Muscle of back (tissue), 11 donors: ENCODE data around the gene INTS15. TPM values are rescaled to one million over a fixed set of nuclear protein-coding genes. Genes with fewer than 3 reads are reported as not detected.
A peak's percentile ranks its signal among the peaks of the same experiment; 100 is the strongest.
"Not testable (repeated sequence)": the region's sequence is repeated elsewhere in the genome, so short reads cannot be mapped to it uniquely, and the experiment has no call there.

Source experiments
- DNase-seq, 3 donors: peaks; one replicate each; pipeline versions ENCODE4 v3.0.0 to v3.0.0-alpha.2; 2013
- polyA plus RNA-seq, 10 donors: library from polyadenylated mRNA; unstranded; fragments of 120-200 nt; gene quantifications; one replicate each; pipeline ENCODE4 v1.2.1, GENCODE V29; 2013; ENCODE audit not compliant: insufficient read length in 10 of 10

INTS15 gene
- polyA plus RNA-seq, 10 donors, result 16.9 to 27.9 (median 21.1) TPM

- no peak for DNase-seq
These were observed 13.6 kb upstream of the INTS15 start for GRCh38 chr7:6576024-6576866.

GRCh38 chr7:6576867-6577368, 12.9 kb upstream of the INTS15 start:
- peak in 1 of 3 donors; percentile 33 for DNase-seq

GRCh38 chr7:6577369-6578113, 12.3 kb upstream of the INTS15 start, which contains the start of gene ZDHHC4:
ZDHHC4 (plus strand) TSS chr7:6577454; CDS start chr7:6580562, 3,108 bp downstream.
- peak; percentile 89 to 97 (median 95) for DNase-seq

GRCh38 chr7:6578114-6579084, 11.4 kb upstream of the INTS15 start:
- no peak for DNase-seq

- DNase-seq, result no peak
These were observed 10.4 kb upstream of the INTS15 start for GRCh38 chr7:6579446-6579845.

GRCh38 chr7:6585746-6586432, 3.9 kb upstream of the INTS15 start:
- DNase-seq, result not testable (repeated sequence)

- DNase-seq, result no peak
These were observed 1.3 kb upstream of the INTS15 start for GRCh38 chr7:6588566-6588965.

- no peak for DNase-seq
These were observed 531 bp upstream of the INTS15 start for GRCh38 chr7:6589151-6589828.

- DNase-seq, result no peak
These were observed 857 bp downstream of the INTS15 start for GRCh38 chr7:6590645-6591110.

GRCh38 chr7:6600093-6600492, 10.3 kb downstream of the INTS15 start:
- no peak for DNase-seq

- no peak for DNase-seq
These were observed 14.6 kb downstream of the INTS15 start for GRCh38 chr7:6604458-6604857.

GRCh38 chr7:6606866-6607583, 17.2 kb downstream of the INTS15 start:
- no peak for DNase-seq

GRCh38 chr7:6607651-6608051, 17.8 kb downstream of the INTS15 start:
- no peak for DNase-seq

GRCh38 chr7:6608081-6608480, 18.3 kb downstream of the INTS15 start:
- DNase-seq, result no peak

GRCh38 chr7:6608794-6609193, 19.0 kb downstream of the INTS15 start:
- no peak for DNase-seq

GRCh38 chr7:6612819-6613218, 23.0 kb downstream of the INTS15 start:
- DNase-seq, result no peak

GRCh38 chr7:6613706-6614105, 23.9 kb downstream of the INTS15 start:
- no peak for DNase-seq

GRCh38 chr7:6614953-6615722, 25.3 kb downstream of the INTS15 start, which contains the start of gene ZNF853:
ZNF853 (plus strand) TSS chr7:6615610; CDS start chr7:6616175, 565 bp downstream.
- DNase-seq, result peak in 1 of 3 donors; percentile 58
